ENCODE data around the gene RAB26. TPM values are rescaled to one million over a fixed set of nuclear protein-coding genes. Genes with fewer than 3 reads are reported as not detected.

Gene RAB26
- total and polyA plus RNA-seq, 2 of the 13 experiments (the other 11 are each of a cell fraction or from before 2014, with no cell fraction given): 0.86 to 3.6 TPM

DNA sequence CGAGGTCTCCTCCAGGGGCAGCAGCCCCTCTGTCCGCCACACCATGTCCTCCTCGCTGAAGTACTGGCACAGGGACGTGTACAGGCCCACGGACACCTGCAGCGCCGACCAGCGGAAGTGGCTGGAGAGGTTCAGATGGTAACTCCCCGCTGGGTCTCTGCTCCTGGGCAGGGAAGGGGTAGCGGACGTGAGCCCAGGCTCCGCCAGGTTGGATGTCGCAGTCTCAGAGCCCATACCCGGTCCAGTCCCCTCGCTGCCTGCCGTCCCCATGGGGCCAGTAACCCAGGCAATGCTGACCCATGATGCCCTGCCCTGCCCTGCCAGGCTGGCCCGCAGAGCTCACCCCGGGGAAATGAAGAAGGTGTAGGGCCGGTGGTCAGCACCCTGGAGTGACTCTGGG lies 46.0 kb upstream of the RAB26 start:
- H3K4me3 ChIP-seq (replicated peaks in 1 of 3; ENCODE audit: insufficient read depth in 1 of 3, low read depth in 2 of 3, low read length in 3 of 3): no peak overlapping the region
- CTCF ChIA-PET (ENCODE audit: low intra/inter-chr PET ratio, low total read pairs): no interaction called here
- H3K9ac ChIP-seq (ENCODE audit: insufficient read depth, low read depth, low read length): no peak overlapping the region
- H3K27me3 ChIP-seq (ENCODE audit: control insufficient read depth in 1 of 2, insufficient read depth in 2 of 2, low read length in 2 of 2): no peaks in the 10 kb centered on the region
- in situ Hi-C loops (cut with HindIII; ENCODE audit: extremely low pct_ligation_motif_present, low pct_unique_long_range_greater_than_20kb) (no loop called here), intact Hi-C loops (cut with micrococcal nuclease; ENCODE audit: unreplicated experiment) (no loop called here)
- POLR2A ChIA-PET: no interaction called here
- H3K79me2 ChIP-seq (ENCODE audit: insufficient read depth, low read length): no peaks in the 10 kb centered on the region
- H2AFZ ChIP-seq (ENCODE audit: low read length): no peak overlapping the region
- H3K36me3 ChIP-seq (replicated peaks in 1 of 2; ENCODE audit: control insufficient read depth in 1 of 2, insufficient read depth in 2 of 2, low read length in 2 of 2): no peaks in the 10 kb centered on the region; a peak in 1 of 5 replicates
- no peaks in the 10 kb centered on the region for H3K4me1 ChIP-seq (ENCODE audit: insufficient read depth, low read length)
- TF ChIP-seq RAD21 (CRISPR knock-in tag; IDR thresholded peaks at IDR 0.05) (no peak), ZNF713 (CRISPR knock-in tag; IDR thresholded peaks at IDR 0.05) (no peak), ZNF577 (CRISPR knock-in tag; IDR thresholded peaks at IDR 0.05; ENCODE audit: borderline replicate concordance, low read depth) (no peak), TCF7 (IDR thresholded peaks at IDR 0.05; ENCODE audit: low read depth) (no peak), ZNF12 (CRISPR knock-in tag; IDR thresholded peaks at IDR 0.05) (no peak), CBFB (CRISPR knock-in tag; IDR thresholded peaks at IDR 0.05) (no peak), ZNF724P (CRISPR knock-in tag; IDR thresholded peaks at IDR 0.05; ENCODE audit: borderline replicate concordance) (no peak), SRSF9 (IDR thresholded peaks at IDR 0.05; ENCODE audit: borderline replicate concordance, insufficient read depth, low read depth, low read length, poor library complexity, severe bottlenecking) (no peak), SSRP1 (CRISPR knock-in tag; IDR thresholded peaks at IDR 0.05) (no peak), SOX13 (IDR thresholded peaks at IDR 0.05) (no peak), SOX13 (CRISPR knock-in tag; conservative IDR thresholded peaks at IDR 0.05 in 1 of 2, IDR thresholded peaks at IDR 0.05 in 1 of 2) (no peak), ZBTB8A (CRISPR knock-in tag; IDR thresholded peaks at IDR 0.05; ENCODE audit: borderline replicate concordance, low read depth) (no peak), SAFB2 (CRISPR knock-in tag; IDR thresholded peaks at IDR 0.05; ENCODE audit: borderline replicate concordance, low read depth) (no peak), ZNF296 (CRISPR knock-in tag; conservative IDR thresholded peaks at IDR 0.05) (no peak), GATAD1 (CRISPR knock-in tag; IDR thresholded peaks at IDR 0.05) (no peak)
- TF ChIP-seq, protein P1, sequence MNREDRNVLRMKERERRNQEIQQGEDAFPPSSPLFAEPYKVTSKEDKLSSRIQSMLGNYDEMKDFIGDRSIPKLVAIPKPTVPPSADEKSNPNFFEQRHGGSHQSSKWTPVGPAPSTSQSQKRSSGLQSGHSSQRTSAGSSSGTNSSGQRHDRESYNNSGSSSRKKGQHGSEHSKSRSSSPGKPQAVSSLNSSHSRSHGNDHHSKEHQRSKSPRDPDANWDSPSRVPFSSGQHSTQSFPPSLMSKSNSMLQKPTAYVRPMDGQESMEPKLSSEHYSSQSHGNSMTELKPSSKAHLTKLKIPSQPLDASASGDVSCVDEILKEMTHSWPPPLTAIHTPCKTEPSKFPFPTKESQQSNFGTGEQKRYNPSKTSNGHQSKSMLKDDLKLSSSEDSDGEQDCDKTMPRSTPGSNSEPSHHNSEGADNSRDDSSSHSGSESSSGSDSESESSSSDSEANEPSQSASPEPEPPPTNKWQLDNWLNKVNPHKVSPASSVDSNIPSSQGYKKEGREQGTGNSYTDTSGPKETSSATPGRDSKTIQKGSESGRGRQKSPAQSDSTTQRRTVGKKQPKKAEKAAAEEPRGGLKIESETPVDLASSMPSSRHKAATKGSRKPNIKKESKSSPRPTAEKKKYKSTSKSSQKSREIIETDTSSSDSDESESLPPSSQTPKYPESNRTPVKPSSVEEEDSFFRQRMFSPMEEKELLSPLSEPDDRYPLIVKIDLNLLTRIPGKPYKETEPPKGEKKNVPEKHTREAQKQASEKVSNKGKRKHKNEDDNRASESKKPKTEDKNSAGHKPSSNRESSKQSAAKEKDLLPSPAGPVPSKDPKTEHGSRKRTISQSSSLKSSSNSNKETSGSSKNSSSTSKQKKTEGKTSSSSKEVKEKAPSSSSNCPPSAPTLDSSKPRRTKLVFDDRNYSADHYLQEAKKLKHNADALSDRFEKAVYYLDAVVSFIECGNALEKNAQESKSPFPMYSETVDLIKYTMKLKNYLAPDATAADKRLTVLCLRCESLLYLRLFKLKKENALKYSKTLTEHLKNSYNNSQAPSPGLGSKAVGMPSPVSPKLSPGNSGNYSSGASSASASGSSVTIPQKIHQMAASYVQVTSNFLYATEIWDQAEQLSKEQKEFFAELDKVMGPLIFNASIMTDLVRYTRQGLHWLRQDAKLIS (CRISPR knock-in tag; IDR thresholded peaks at IDR 0.05): no peak
- TF ChIP-seq, protein P2, sequence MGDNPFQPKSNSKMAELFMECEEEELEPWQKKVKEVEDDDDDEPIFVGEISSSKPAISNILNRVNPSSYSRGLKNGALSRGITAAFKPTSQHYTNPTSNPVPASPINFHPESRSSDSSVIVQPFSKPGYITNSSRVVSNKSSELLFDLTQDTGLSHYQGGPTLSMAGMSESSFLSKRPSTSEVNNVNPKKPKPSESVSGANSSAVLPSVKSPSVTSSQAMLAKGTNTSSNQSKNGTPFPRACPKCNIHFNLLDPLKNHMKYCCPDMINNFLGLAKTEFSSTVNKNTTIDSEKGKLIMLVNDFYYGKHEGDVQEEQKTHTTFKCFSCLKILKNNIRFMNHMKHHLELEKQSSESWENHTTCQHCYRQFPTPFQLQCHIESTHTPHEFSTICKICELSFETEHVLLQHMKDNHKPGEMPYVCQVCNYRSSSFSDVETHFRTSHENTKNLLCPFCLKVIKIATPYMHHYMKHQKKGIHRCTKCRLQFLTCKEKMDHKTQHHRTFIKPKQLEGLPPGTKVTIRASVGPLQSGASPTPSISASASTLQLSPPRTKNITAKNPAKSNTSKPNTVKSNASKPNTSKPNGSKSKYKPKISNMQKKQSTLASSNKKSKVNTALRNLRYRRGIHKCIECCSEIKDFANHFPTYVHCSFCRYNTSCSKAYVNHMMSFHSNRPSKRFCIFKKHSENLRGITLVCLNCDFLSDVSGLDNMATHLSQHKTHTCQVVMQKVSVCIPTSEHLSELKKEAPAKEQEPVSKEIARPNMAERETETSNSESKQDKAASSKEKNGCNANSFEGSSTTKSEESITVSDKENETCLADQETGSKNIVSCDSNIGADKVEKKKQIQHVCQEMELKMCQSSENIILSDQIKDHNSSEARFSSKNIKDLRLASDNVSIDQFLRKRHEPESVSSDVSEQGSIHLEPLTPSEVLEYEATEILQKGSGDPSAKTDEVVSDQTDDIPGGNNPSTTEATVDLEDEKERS (CRISPR knock-in tag; IDR thresholded peaks at IDR 0.05): no peak
- no peak for FAIRE-seq
- H3K4me2 ChIP-seq (ENCODE audit: low read depth, low read length): no peak overlapping the region
- H3K27ac ChIP-seq (ENCODE audit: extremely low read length, insufficient read depth, low read length): no peak overlapping the region
- H3K9me3 ChIP-seq (ENCODE audit: low read length): no peaks in the 10 kb centered on the region
- DNase-seq (ENCODE audit: low spot score): no peak
- no TSS peak for BruUV-seq (replicated peaks)
- H4K20me1 ChIP-seq (ENCODE audit: insufficient read depth, low read length): no peaks in the 10 kb centered on the region
- no peak for ATAC-seq
- 94% methylated on average over 9 of the region's 19 CpGs for WGBS (ENCODE audit: low lambda C conversion rate)
